Mucosa of rectum (tissue), 2 donors: ENCODE results near the gene CARD11.

Experiments used
- H3K27ac ChIP-seq, 2 donors: one replicate each; pipeline ENCODE4 v1.7.0; 2013; ENCODE audit warnings: inconsistent platforms in 2 of 2, low read depth in 2 of 2, low read length in 2 of 2
- H3K27me3 ChIP-seq, 2 donors: one replicate each; pipeline ENCODE4 v1.7.0; 2013; ENCODE audit warnings: low read length in 2 of 2; ENCODE audit not compliant: control insufficient read depth in 2 of 2, insufficient read depth in 2 of 2
- H3K36me3 ChIP-seq, 2 donors: one replicate each; pipeline ENCODE4 v1.7.0; 2013; ENCODE audit warnings: low read length in 2 of 2; ENCODE audit not compliant: control insufficient read depth in 2 of 2, insufficient read depth in 2 of 2
- H3K4me1 ChIP-seq, 2 donors: one replicate each; pipeline ENCODE4 v1.7.0; 2013; ENCODE audit warnings: low read length in 2 of 2, mild to moderate bottlenecking in 1 of 2; ENCODE audit not compliant: control insufficient read depth in 2 of 2, insufficient read depth in 2 of 2
- H3K4me3 ChIP-seq, 2 donors: one replicate each; pipeline ENCODE4 v1.7.0; 2013; ENCODE audit warnings: low read length in 2 of 2
- H3K9ac ChIP-seq, 2 donors: one replicate each; pipeline ENCODE4 v1.7.0; 2013; ENCODE audit warnings: low read length in 2 of 2, low read depth in 1 of 2, mild to moderate bottlenecking in 1 of 2
- H3K9me3 ChIP-seq, 2 donors: one replicate each; pipeline ENCODE4 v1.7.0; 2013; ENCODE audit warnings: low read length in 2 of 2; ENCODE audit not compliant: control insufficient read depth in 2 of 2
- donor health status: healthy.
- donor health status: Normal muscosa, but diverticular disease.

CARD11 gene

DNA sequence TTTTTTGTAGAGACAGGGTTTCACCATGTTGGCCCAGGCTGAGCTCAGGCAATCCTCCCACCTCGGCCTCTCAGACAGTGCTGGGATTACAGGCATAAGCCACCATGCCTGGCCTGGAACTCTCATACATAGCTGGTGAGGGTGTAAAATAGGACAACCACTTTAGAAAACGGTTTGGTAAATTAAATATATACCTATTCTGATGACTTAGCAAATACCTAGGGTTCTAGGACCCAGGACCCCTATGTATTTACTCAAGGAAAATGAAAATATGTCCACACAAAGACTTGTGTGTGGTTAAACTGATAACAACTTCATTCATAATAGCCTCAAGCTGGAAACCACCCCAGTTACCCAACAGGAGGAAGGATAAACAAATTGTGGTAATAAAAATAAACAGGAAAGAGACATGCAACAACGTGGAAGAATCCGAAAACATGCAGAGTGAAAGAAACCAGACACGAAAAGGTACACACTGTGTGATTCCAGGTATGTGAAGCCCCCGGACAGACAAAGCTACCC is 52.7 kb downstream of the CARD11 start:
- no peaks in the 10 kb centered on the region for H3K9me3 ChIP-seq

DNA sequence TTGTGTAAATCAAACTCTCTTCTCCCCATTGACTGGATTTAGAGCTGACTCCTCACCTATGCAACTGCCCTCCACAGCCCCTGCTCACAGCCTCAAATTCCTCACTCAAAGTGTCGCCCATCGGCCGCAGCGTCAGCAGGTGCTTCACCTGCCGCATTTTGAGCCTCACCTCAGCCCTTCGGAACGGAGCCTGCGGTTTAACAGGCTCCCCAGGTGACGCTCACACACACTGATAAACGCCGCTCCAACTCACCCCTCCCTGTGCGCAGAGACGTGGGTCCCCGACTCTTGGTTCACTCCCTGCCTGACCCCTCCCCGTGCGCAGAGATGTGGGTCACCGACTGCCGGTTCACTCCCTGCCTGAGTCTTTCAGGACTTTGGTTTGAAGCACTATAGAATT is 57.1 kb downstream of the CARD11 start:
- H3K36me3 ChIP-seq: no peaks in the 10 kb centered on the region
- no peaks in the 10 kb centered on the region for H3K4me1 ChIP-seq
- no peak overlapping the region for H3K27ac ChIP-seq
- no peaks in the 10 kb centered on the region for H3K27me3 ChIP-seq
- H3K9me3 ChIP-seq: no peaks in the 10 kb centered on the region
- H3K4me3 ChIP-seq: no peak overlapping the region
- H3K9ac ChIP-seq: no peak overlapping the region

More for the DNA sequence above, 52.7 kb downstream of the CARD11 start:
- Histone ChIP-seq H3K27me3 (no peaks in the 10 kb centered on the region), H3K4me1 (no peaks in the 10 kb centered on the region), H3K4me3 (no peak overlapping the region), H3K9ac (no peak overlapping the region), H3K36me3 (no peaks in the 10 kb centered on the region), H3K27ac (no peak overlapping the region)

DNA sequence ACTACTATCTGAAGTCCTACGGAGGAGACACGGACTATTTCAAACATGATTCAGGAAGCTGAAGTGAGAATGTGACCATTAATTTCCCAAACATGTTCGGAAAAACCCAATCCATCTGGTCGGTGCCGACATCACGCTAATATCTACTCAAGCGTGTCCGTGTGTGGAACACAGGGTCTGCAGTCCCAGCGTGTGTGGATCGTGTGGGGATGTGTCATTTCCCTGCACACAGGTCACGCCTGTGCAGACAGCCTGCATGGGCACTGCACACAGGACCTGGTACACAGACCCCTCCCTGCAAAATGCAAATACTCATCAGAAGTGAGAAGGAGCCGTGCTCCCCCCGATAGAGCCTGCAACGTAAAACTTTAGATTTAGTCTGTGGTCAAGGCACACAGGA is 57.8 kb downstream of the CARD11 start:
- Histone ChIP-seq H3K4me1 (no peaks in the 10 kb centered on the region), H3K9me3 (no peaks in the 10 kb centered on the region), H3K27me3 (no peaks in the 10 kb centered on the region), H3K9ac (no peak overlapping the region), H3K4me3 (no peak overlapping the region), H3K36me3 (no peaks in the 10 kb centered on the region), H3K27ac (no peak overlapping the region)

DNA sequence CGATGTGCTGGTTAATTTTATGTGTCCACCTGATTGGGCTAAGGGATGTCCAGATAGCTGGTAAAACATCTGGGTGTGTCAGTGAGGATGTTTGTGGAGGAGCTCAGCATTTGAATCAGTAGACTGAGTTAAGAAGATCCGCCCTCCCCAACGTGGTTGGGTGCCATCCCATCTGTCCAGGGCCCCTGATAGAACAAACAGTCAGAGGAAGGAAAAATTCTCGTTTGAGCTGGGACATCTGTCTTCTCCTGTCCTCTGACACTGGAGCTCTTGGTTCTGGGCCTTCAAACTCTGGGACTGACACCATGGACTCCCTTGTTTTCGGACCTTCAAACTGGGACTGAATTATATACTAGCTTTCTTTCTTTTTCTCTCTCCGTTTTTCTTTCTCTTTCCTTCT is 59.6 kb downstream of the CARD11 start:
- peaks cover 0 to 2% of the 10 kb centered on the region in 2 donors for H3K4me1 ChIP-seq
- H3K36me3 ChIP-seq: no peaks in the 10 kb centered on the region
- peaks cover 0 to 7% of the 10 kb centered on the region in 2 donors for H3K27me3 ChIP-seq
- no peak overlapping the region for H3K27ac ChIP-seq
- no peak overlapping the region for H3K4me3 ChIP-seq
- no peak overlapping the region for H3K9ac ChIP-seq
- no peaks in the 10 kb centered on the region for H3K9me3 ChIP-seq

DNA sequence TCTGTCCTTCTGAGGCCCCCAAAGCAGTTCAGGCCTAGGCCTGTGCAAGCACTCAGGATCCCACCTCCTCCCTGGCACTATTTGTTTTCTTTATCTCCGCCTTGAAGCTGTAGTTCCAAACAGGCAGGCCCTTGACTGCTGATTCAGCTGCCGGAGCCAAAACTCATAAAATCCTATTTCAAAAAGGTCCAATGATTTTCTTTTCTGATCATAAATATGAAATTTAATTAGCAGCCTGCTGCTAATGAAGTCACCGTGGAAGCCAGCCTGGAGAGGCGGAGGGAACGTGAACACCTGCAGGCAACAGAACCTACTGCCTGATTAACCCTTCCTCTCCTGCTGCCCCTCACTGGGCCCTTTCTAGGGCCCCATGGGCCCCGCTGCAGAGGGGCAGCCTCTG is 60.1 kb downstream of the CARD11 start:
- H3K4me1 ChIP-seq: peaks cover 0 to 3% of the 10 kb centered on the region in 2 donors
- H3K4me3 ChIP-seq: no peak overlapping the region
- no peak overlapping the region for H3K9ac ChIP-seq
- peaks cover 0 to 7% of the 10 kb centered on the region in 2 donors for H3K27me3 ChIP-seq
- no peak overlapping the region for H3K27ac ChIP-seq
- no peaks in the 10 kb centered on the region for H3K9me3 ChIP-seq
- H3K36me3 ChIP-seq: no peaks in the 10 kb centered on the region

DNA sequence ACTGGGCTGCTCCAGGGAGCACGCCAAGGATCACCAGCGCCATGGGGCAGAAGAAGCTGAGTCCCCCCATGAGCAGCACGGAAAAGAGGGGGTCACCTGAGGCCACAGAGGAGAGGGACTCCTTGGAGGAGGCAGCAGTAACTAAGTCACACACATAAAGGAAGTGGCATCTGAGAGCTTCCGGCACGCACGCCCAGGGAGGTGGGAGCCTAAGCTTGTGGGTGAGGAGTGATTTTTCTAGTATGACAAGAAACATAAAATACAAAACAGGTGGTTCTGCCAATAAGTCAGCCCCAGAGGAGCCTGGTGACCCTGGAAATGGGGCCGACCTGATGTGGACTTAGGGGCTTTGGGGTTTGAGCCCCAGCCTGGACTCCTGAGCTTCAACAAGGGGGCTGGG is 60.8 kb downstream of the CARD11 start:
- no peaks in the 10 kb centered on the region for H3K36me3 ChIP-seq
- peaks cover 0 to 7% of the 10 kb centered on the region in 2 donors for H3K27me3 ChIP-seq
- no peaks in the 10 kb centered on the region for H3K9me3 ChIP-seq
- H3K9ac ChIP-seq: no peak overlapping the region
- no peak overlapping the region for H3K4me3 ChIP-seq
- peaks cover 0 to 3% of the 10 kb centered on the region in 2 donors for H3K4me1 ChIP-seq
- H3K27ac ChIP-seq: no peak overlapping the region

DNA sequence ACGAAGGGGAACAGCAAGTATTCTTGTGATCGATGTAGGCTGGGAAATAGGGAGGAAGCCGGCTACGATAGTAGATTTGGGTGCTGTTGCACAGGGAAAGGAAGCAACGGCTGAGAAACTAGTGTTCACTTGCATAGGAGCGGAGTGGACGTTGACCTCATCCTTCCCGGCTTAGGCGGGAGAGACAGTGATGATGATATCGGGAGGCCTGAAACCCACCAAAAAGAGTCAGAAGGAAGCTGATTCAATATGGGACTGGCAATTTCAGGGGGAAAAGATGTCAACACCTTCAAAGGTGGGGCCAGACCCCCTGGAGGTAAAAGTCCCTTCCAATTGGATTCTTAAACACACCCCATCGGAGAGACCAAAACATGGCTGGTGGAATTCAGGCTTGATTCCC is 61.3 kb downstream of the CARD11 start:
- H3K27me3 ChIP-seq: peaks cover 0 to 7% of the 10 kb centered on the region in 2 donors
- H3K9ac ChIP-seq: no peak overlapping the region
- H3K4me3 ChIP-seq: no peak overlapping the region
- H3K9me3 ChIP-seq: no peaks in the 10 kb centered on the region
- H3K4me1 ChIP-seq: peaks cover 0 to 3% of the 10 kb centered on the region in 2 donors
- H3K27ac ChIP-seq: no peak overlapping the region
- no peaks in the 10 kb centered on the region for H3K36me3 ChIP-seq

DNA sequence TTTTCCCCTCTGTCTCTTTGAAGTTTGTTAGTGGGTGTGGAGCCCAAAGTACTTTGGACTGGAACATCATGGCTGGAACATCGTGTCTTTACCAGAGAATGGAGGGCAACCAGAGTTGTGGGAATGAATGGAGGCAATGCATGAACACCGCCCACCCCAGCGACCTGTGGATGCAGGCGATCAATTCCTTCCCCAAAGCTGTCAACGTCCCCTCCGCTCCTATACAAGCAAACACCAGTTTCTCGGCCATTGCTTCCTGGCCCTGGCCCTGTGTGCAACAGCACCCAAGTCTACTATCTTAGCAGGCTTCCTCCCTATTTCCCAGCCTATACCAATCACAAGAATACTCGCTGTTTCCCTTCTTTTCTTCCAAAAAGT is 62.6 kb downstream of the CARD11 start:
- Histone ChIP-seq H3K4me3 (no peak overlapping the region), H3K36me3 (no peaks in the 10 kb centered on the region), H3K9ac (no peak overlapping the region), H3K27ac (no peak overlapping the region), H3K4me1 (peaks cover 0 to 3% of the 10 kb centered on the region in 2 donors), H3K9me3 (no peaks in the 10 kb centered on the region), H3K27me3 (peaks cover 0 to 7% of the 10 kb centered on the region in 2 donors)

DNA sequence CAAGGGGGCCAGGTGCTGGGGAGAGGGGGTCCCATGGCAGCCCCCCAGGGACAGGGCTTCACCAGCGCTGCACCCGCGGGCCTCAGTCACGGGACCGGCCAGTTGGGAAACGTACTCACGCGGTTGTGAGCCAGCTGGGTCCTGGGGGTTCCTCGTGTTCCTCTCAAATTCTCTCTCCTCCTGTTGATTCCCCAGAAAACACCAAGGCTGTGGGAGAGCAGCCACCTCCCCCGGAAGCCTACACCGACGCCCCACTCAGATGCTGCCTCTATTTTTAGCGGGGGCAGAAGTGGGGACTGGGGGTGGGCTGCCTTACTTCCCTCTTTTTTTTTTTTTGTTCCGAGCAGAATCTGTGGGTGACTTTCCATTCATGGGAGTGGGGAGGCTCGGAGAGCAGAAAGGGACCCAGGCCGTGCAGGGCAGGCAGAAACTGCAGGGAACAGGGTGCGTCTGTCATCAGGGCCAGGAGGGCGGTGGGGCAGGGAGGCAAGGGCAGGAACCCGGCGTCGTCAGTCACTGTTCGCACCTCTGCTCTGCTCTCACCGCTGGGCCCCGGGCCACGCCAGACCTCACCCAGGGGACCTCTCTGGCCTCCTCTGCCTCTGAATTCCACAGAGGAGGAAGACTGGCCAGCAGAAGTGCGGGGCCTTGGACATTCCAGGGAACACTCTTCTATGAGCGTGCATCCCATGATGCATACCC is 63.1 kb downstream of the CARD11 start:
- Histone ChIP-seq H3K9ac (no peak overlapping the region), H3K4me3 (no peak overlapping the region), H3K27me3 (peaks cover 0 to 7% of the 10 kb centered on the region in 2 donors), H3K4me1 (peaks cover 0 to 3% of the 10 kb centered on the region in 2 donors), H3K27ac (no peak overlapping the region), H3K36me3 (no peaks in the 10 kb centered on the region), H3K9me3 (no peaks in the 10 kb centered on the region)

DNA sequence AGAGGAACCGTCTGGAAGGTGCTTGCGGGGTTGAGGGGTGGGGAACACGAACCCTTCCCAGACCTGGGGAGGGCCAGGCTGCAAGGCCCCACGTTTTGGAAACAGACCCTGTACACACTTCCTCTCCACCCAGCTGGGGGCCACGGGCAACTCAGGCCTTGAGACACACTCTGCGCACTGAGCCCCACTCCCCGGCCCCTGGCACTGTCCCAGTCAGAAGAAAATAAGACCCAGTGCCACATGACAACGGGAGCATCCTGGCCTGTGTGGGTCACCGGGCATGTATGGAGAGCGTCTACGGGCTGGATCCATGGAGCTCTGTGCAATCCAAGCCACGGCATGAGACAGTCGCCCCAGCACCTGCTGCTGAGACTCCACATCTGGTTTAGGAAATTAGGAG is 63.7 kb downstream of the CARD11 start:
- H3K4me1 ChIP-seq: peaks cover 0 to 3% of the 10 kb centered on the region in 2 donors
- H3K27ac ChIP-seq: no peak overlapping the region
- no peak overlapping the region for H3K9ac ChIP-seq
- no peaks in the 10 kb centered on the region for H3K9me3 ChIP-seq
- H3K27me3 ChIP-seq: peaks cover 0 to 7% of the 10 kb centered on the region in 2 donors
- H3K36me3 ChIP-seq: no peaks in the 10 kb centered on the region
- H3K4me3 ChIP-seq: no peak overlapping the region
